Thoracic aorta (tissue), 2 donors: ENCODE measurements around the gene FHIT. TPM values are rescaled to one million over a fixed set of nuclear protein-coding genes. Genes with fewer than 3 reads are reported as not detected.

Experiments
- ATAC-seq: fragments of 150-250 bp; one replicate; pipeline ENCODE4 v1.8.0; 2017; ENCODE audit warnings: low read depth; ENCODE audit not compliant: insufficient number of reproducible peaks, low FRiP score
- DNase-seq: peaks from one replicate; pipeline ENCODE4 v3.0.0-alpha.2; 2020; ENCODE audit warnings: low spot score
- H3K27ac ChIP-seq, 2 donors: fragments of 200-600 bp; sonication (generic); 1 replicate in 1 of 2; 2 replicates in 1 of 2; pipeline ENCODE4 v1.5.1; 2016; ENCODE audit warnings: mild to moderate bottlenecking in 2 of 2, moderate library complexity in 2 of 2
- H3K27me3 ChIP-seq: fragments of 200-600 bp; sonication (generic); replicated peaks from 2 replicates; pipeline ENCODE4 v1.6.0; 2016; ENCODE audit warnings: mild to moderate bottlenecking; ENCODE audit not compliant: insufficient read depth
- H3K36me3 ChIP-seq: fragments of 200-600 bp; sonication (generic); one replicate; pipeline ENCODE4 v1.5.1; 2016
- H3K4me1 ChIP-seq, 2 donors: fragments of 200-600 bp; sonication (generic); 1 replicate in 1 of 2; 2 replicates in 1 of 2; pipeline versions ENCODE4 v1.5.1 to v1.6.0; 2016; ENCODE audit warnings: low read depth in 2 of 2, mild to moderate bottlenecking in 1 of 2; ENCODE audit not compliant: control insufficient read depth in 1 of 2
- H3K4me3 ChIP-seq: fragments of 200-600 bp; sonication (generic); 2 replicates; pipeline ENCODE4 v1.5.1; 2016; ENCODE audit warnings: mild to moderate bottlenecking
- H3K9me3 ChIP-seq: fragments of 200-600 bp; sonication (generic); 2 replicates; pipeline ENCODE4 v1.5.1; 2016
- CTCF ChIP-seq: fragments of 200-600 bp; sonication (generic); IDR thresholded peaks from one replicate; pipeline ENCODE4 v1.5.1; 2019; ENCODE audit warnings: antibody characterized with exemption
- total RNA-seq, 2 donors: library from RNA; depleted of rRNA; stranded (reverse); fragments of >200 nt; gene quantifications; one replicate each; pipeline versions ENCODE4 v1.1.0 to v1.2.3, GENCODE V29; 2016

Gene FHIT
- total RNA-seq, 2 donors from 2014 or later, result 2.0 to 2.3 TPM

DNA sequence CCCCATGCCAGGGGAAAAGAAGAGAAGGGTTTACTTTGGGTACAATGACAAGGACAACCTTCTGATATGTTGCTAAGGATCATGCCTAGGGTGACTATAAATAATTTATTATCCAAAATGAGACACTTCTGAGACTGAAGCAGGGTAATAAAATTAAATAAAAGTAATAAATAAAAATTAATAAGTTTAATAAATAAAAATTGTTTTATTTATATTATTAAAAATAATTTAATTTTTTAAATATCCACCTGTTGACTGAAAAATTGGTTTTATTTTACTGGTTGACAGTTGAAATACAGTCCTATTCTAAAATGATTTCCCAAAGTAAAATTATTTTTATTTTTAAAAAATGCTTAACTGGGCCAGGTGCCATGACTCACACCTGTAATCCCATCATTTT, 102.0 kb downstream of the FHIT start:
- Histone ChIP-seq H3K9me3 (no peaks in the 10 kb centered on the region), H3K36me3 (no peaks in the 10 kb centered on the region), H3K4me3 (no peak overlapping the region), H3K27me3 (no peaks in the 10 kb centered on the region), H3K4me1 (no peaks in the 10 kb centered on the region), H3K27ac (no peak overlapping the region)
- TF ChIP-seq CTCF, result no peak
- DNase-seq (no peak), ATAC-seq (no peak)

- no peak for DNase-seq
- no peak for ATAC-seq
- no peak overlapping the region for H3K4me3 ChIP-seq
These were observed 105.0 kb downstream of the FHIT start for GRCh38 chr3:61146010-61146890.

DNA sequence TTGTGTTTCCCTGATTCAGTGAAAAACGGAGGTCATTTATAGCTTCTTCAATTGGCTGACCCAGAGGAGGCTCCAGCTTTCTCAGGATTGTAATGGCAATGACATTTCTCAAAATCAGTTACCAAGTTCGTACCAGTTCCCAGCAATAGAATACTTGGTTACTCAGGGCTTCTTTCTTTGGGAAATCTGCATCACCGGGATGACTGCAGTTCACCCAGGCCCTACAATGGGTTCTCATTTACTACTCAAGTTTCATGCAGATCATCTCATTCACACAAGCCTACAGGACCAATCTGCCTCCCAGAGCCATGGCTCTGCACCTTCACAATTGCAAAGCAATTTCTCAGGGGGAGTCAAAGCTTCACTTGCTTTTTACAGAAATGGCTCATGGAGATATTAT, 109.6 kb downstream of the FHIT start:
- no peak for DNase-seq
- no peaks in the 10 kb centered on the region for H3K27me3 ChIP-seq
- ATAC-seq, result no peak
- H3K36me3 ChIP-seq, result no peaks in the 10 kb centered on the region
- H3K4me1 ChIP-seq, result no peaks in the 10 kb centered on the region
- no peak overlapping the region for H3K4me3 ChIP-seq
- H3K27ac ChIP-seq, result no peak overlapping the region
- no peaks in the 10 kb centered on the region for H3K9me3 ChIP-seq
- no peak for TF ChIP-seq CTCF

More at GRCh38 chr3:61146010-61146890, 105.0 kb downstream of the FHIT start:
- Histone ChIP-seq H3K27ac (no peak overlapping the region), H3K27me3 (no peaks in the 10 kb centered on the region), H3K36me3 (no peaks in the 10 kb centered on the region), H3K4me1 (no peaks in the 10 kb centered on the region), H3K9me3 (no peaks in the 10 kb centered on the region)
- TF ChIP-seq CTCF, result no peak

GRCh38 chr3:61141227-61141626, 110.0 kb downstream of the FHIT start:
- DNase-seq (no peak), ATAC-seq (no peak)
- Histone ChIP-seq H3K27me3 (no peaks in the 10 kb centered on the region), H3K4me1 (no peaks in the 10 kb centered on the region), H3K9me3 (no peaks in the 10 kb centered on the region), H3K27ac (no peak overlapping the region), H3K36me3 (no peaks in the 10 kb centered on the region), H3K4me3 (no peak overlapping the region)
- TF ChIP-seq CTCF, result no peak

GRCh38 chr3:61139686-61140085, 111.6 kb downstream of the FHIT start:
- no peak for DNase-seq
- ATAC-seq, result no peak
- no peak for TF ChIP-seq CTCF
- H3K4me3 ChIP-seq, result no peak overlapping the region
- H3K36me3 ChIP-seq, result no peaks in the 10 kb centered on the region
- no peaks in the 10 kb centered on the region for H3K27me3 ChIP-seq
- H3K4me1 ChIP-seq, result no peaks in the 10 kb centered on the region
- H3K27ac ChIP-seq, result no peak overlapping the region
- H3K9me3 ChIP-seq, result no peaks in the 10 kb centered on the region
